HepG2 (cell line): ENCODE results near the gene POU3F3. TPM values are rescaled to one million over a fixed set of nuclear protein-coding genes. Genes with fewer than 3 reads are reported as not detected.
A peak's percentile ranks its signal among the peaks of the same experiment; 100 is the strongest.

ENCODE experiments used
- ATAC-seq: fragments of 200-7000 bp; cut with Tn5 transposase; 3 replicates; pipeline ENCODE4 v1.9.1; 2020; ENCODE audit warnings: mild to moderate bottlenecking, moderate library complexity
- BruUV-seq: library from RNA; stranded (reverse); fragments of 400-500 nt; replicated peaks from 2 replicates; lab custom pipeline; 2021; lab: Mats Ljungman, UMichigan
- CTCF ChIA-PET: fragments of 300-600 bp; formaldehyde crosslinking; extraction: SDS; loops from one replicate; lab custom pipeline; 2021; ENCODE audit warnings: low total read pairs, inconsistent platforms, low intra/inter-chr PET ratio; lab: Yijun Ruan, JAX
- POLR2A ChIA-PET: fragments of 350-600 bp; sonication (Branson Sonifier 250); formaldehyde crosslinking; loops from one replicate; lab custom pipeline; 2020; ENCODE audit warnings: antibody characterized with exemption, inconsistent platforms; lab: Yijun Ruan, JAX
- DNase-seq: peaks from one replicate; pipeline ENCODE4 v3.0.0-alpha.2; 2015; ENCODE audit warnings: low spot score
- FAIRE-seq: peaks from 3 replicates; lab custom pipeline; 2011; peaks lifted over from hg19 to GRCh38; lab: Jason Lieb, UNC
- H2AFZ ChIP-seq: one replicate; pipeline ENCODE4 v1.6.1; 2011; ENCODE audit warnings: low read length, inconsistent platforms
- H3K27ac ChIP-seq: fragments of 300-600 bp; 3 replicates; pipeline ENCODE4 v1.8.0; 2011; ENCODE audit warnings: mixed run types, mild to moderate bottlenecking, mixed read lengths, low read length, inconsistent platforms; ENCODE audit not compliant: insufficient read depth; ENCODE audit errors: extremely low read length
- H3K27me3 ChIP-seq, 2 experiments: fragments of 200-600 bp in 1 of 2; 2 replicates in 1 of 2; 3 replicates in 1 of 2; pipeline versions ENCODE4 v1.6.0 to v1.8.0; 2011; ENCODE audit warnings: low read length in 2 of 2, mild to moderate bottlenecking in 2 of 2, moderate library complexity in 2 of 2, inconsistent platforms in 1 of 2; ENCODE audit not compliant: insufficient read depth in 2 of 2, control insufficient read depth in 1 of 2
- H3K36me3 ChIP-seq, 2 experiments: fragments of 200-600 bp in 1 of 2; replicated peaks in 1 of 2; 2 replicates in 1 of 2; 3 replicates in 1 of 2; pipeline versions ENCODE4 v1.5.1 to v1.8.0; 2011; ENCODE audit warnings: low read length in 2 of 2, inconsistent platforms in 1 of 2; ENCODE audit not compliant: insufficient read depth in 2 of 2, control insufficient read depth in 1 of 2
- H3K4me1 ChIP-seq: 2 replicates; pipeline ENCODE4 v1.5.1; 2012; ENCODE audit warnings: low read length, inconsistent platforms; ENCODE audit not compliant: insufficient read depth
- H3K4me2 ChIP-seq: 2 replicates; pipeline ENCODE4 v1.6.0; 2011; ENCODE audit warnings: low read depth, low read length, inconsistent platforms
- H3K4me3 ChIP-seq, 3 experiments: fragments of 200-600 bp in 1 of 3; sonication (generic), shearing (Covaris generic) in 1 of 3; replicated peaks in 1 of 3; 2 replicates each; pipeline ENCODE4 v1.5.1; 2011 to 2016; ENCODE audit warnings: low read length in 3 of 3, inconsistent platforms in 2 of 3, low read depth in 2 of 3, mild to moderate bottlenecking in 2 of 3, control low read depth in 1 of 3, mixed read lengths in 1 of 3; ENCODE audit not compliant: insufficient read depth in 1 of 3
- H3K79me2 ChIP-seq: one replicate; pipeline ENCODE4 v1.6.1; 2011; ENCODE audit warnings: low read length, inconsistent platforms; ENCODE audit not compliant: insufficient read depth
- H3K9ac ChIP-seq: 2 replicates; pipeline ENCODE4 v1.6.0; 2011; ENCODE audit warnings: mild to moderate bottlenecking, low read depth, low read length, inconsistent platforms; ENCODE audit not compliant: insufficient read depth
- H3K9me3 ChIP-seq: 2 replicates; pipeline ENCODE4 v1.5.1; 2012; ENCODE audit warnings: mild to moderate bottlenecking, low read length
- H4K20me1 ChIP-seq: 2 replicates; pipeline ENCODE4 v1.6.0; 2011; ENCODE audit warnings: inconsistent platforms, mild to moderate bottlenecking, low read length, moderate library complexity; ENCODE audit not compliant: insufficient read depth
- CREB1 ChIP-seq, 2 experiments: fragments of 450-650 bp in 1 of 2; IDR thresholded peaks; 2 replicates each; pipeline ENCODE4 v1.6.1; 2016 to 2017; ENCODE audit warnings: control low read depth in 1 of 2, mild to moderate bottlenecking in 1 of 2, missing compliant biosample characterization in 1 of 2, missing genetic modification characterization in 1 of 2
- CTCF ChIP-seq: sonication (generic); formaldehyde crosslinking; IDR thresholded peaks from 2 replicates; pipeline ENCODE4 v1.5.0; 2020; ENCODE audit warnings: mild to moderate bottlenecking, missing genetic modification reagents, moderate library complexity
- DNMT1 ChIP-seq: sonication (generic); formaldehyde crosslinking; IDR thresholded peaks from 2 replicates; pipeline ENCODE4 v1.5.1; 2020; ENCODE audit warnings: mild to moderate bottlenecking, missing genetic modification reagents
- TFE3 ChIP-seq: IDR thresholded peaks from 2 replicates; pipeline ENCODE4 v1.6.1; 2016
- WGBS: methylation state at CpG from one replicate; pipeline ENCODE4 v1.1.6; 2017; ENCODE audit warnings: low lambda C conversion rate; 5-methylcytosine and 5-hydroxymethylcytosine counted together
- in situ Hi-C: cut with HindIII; loops from 2 replicates; pipeline ENCODE4 v1.10.0; 2017; ENCODE audit warnings: low pct_unique_long_range_greater_than_20kb; ENCODE audit not compliant: extremely low pct_ligation_motif_present
- intact Hi-C: fragments of 100-400 bp; cut with micrococcal nuclease; formaldehyde crosslinking; loops from one replicate; pipeline ENCODE4 v1.10.0; 2022; ENCODE audit not compliant: unreplicated experiment
- polyA plus RNA-seq, 8 experiments: library from polyadenylated mRNA; depleted of rRNA in 3 of 8; stranded (reverse) in 7 of 8; unstranded in 1 of 8; fragments of >200 nt; fragmentation: Illumina TruSeq in 4 of 8; extraction: Trizol in 4 of 8; gene quantifications; 2 replicates each; pipeline versions ENCODE4 v1.2.1 to v1.2.3, GENCODE V29; 2011 to 2016; ENCODE audit warnings: low read depth in 4 of 8, missing spikeins in 1 of 8, mixed read lengths in 1 of 8; ENCODE audit not compliant: insufficient read depth in 1 of 8
- total RNA-seq, 5 experiments: library from RNA; depleted of rRNA; stranded (reverse); fragments of >200 nt; fragmentation: Illumina TruSeq; extraction: Trizol; gene quantifications; 2 replicates each; pipeline ENCODE4 v1.2.3, GENCODE V29; 2016; ENCODE audit warnings: low read depth in 1 of 5

The POU3F3 gene
- total and polyA plus RNA-seq, 2 of the 13 experiments (the other 11 are each of a cell fraction or from before 2014, with no cell fraction given), result not detected

GRCh38 chr2:104804148-104804890 lies 49.6 kb upstream of the POU3F3 start:
- Histone ChIP-seq H3K4me3 (no peak overlapping the region), H4K20me1 (no peaks in the 10 kb centered on the region), H3K79me2 (no peaks in the 10 kb centered on the region), H3K9ac (no peak overlapping the region), H3K27me3 (no peaks in the 10 kb centered on the region), H3K4me1 (no peaks in the 10 kb centered on the region), H3K9me3 (no peaks in the 10 kb centered on the region), H3K27ac (no peak overlapping the region), H2AFZ (no peak overlapping the region), H3K4me2 (no peak overlapping the region), H3K36me3 (no peaks in the 10 kb centered on the region)
- WGBS, result 3% methylated on average over 6 of the region's 6 CpGs
- no peak for DNase-seq
- intact Hi-C loops (no loop called here), in situ Hi-C loops (no loop called here)
- ATAC-seq, result no peak
- no TSS peak for BruUV-seq
- ChIA-PET CTCF (no interaction called here), POLR2A (no interaction called here)
- TF ChIP-seq CTCF (CRISPR knock-in tag) (peak; percentile 22; the same call in 1 of the 2 replicates), TFE3 (CRISPR knock-in tag) (no peak), CREB1 (IDR thresholded peaks at IDR 0.05) (0 out of 2 replicates have a peak, but pooled peaks have one; percentile 36), CREB1 (CRISPR knock-in tag; IDR thresholded peaks at IDR 0.05) (no peak), DNMT1 (CRISPR knock-in tag) (no peak)
- FAIRE-seq, result peak; percentile 4
